Breast epithelium (tissue), 3 donors: ENCODE measurements around the gene EML6.

Experiments used
- CTCF ChIP-seq, 3 donors: fragments of 450-650 bp; IDR thresholded peaks; one replicate each; pipeline ENCODE4 v1.5.1; 2016 to 2017; ENCODE audit warnings: antibody characterized with exemption in 3 of 3, mild to moderate bottlenecking in 3 of 3, moderate library complexity in 3 of 3
- POLR2A ChIP-seq: fragments of 450-650 bp; IDR thresholded peaks from one replicate; pipeline ENCODE4 v1.6.1; 2016; ENCODE audit warnings: antibody characterized with exemption, mild to moderate bottlenecking, moderate library complexity
- POLR2AphosphoS5 ChIP-seq, 3 donors: sonication (generic); formaldehyde crosslinking; IDR thresholded peaks; one replicate each; pipeline ENCODE4 v1.6.1; 2017; ENCODE audit warnings: antibody characterized with exemption in 3 of 3

GRCh38 chr2:54977149-54977548 lies 253.7 kb downstream of the EML6 start:
- TF ChIP-seq POLR2A (no peak), CTCF (IDR thresholded peaks at IDR 0.05) (no peak), POLR2AphosphoS5 (IDR thresholded peaks at IDR 0.05) (no peak)
